ENCODE measurements around the gene EXOC7. TPM values are rescaled to one million over a fixed set of nuclear protein-coding genes. Genes with fewer than 3 reads are reported as not detected.

Gene EXOC7
- total and polyA plus RNA-seq, 2 of the 8 experiments (the other 6 are each of a cell fraction or from before 2014, with no cell fraction given) = 77.1 to 92.6 TPM

- Histone ChIP-seq H3K79me2 (ENCODE audit: control insufficient read depth in 1 of 2, insufficient read depth in 2 of 2, low read length in 2 of 2) (no peaks in the 10 kb centered on the region), H3K14ac (ENCODE audit: insufficient read length) (no peak overlapping the region), H4K91ac (replicated peaks; ENCODE audit: insufficient read length, low read length) (peak overlapping the region; percentile 30), H3K56ac (replicated peaks; ENCODE audit: insufficient read length, low read depth, low read length) (peak overlapping the region; percentile 30), H3K36me3 (ENCODE audit: control insufficient read depth in 2 of 4, insufficient read depth in 4 of 4, low read length in 3 of 4) (no peaks in the 10 kb centered on the region), H4K5ac (ENCODE audit: insufficient read length, low read depth, low read length) (no peak overlapping the region), H4K20me1 (replicated peaks in 1 of 2; ENCODE audit: control insufficient read depth in 1 of 2, insufficient read depth in 2 of 2, low read length in 2 of 2) (no peaks in the 10 kb centered on the region), H3K4me3 (ENCODE audit: extremely low read depth in 1 of 4, insufficient read depth in 2 of 4, low read depth in 3 of 4, low read length in 4 of 4) (no peak overlapping the region), H3K4ac (replicated peaks; ENCODE audit: insufficient read length, low read depth, low read length) (peak overlapping the region; percentile 69), H3K9me3 (ENCODE audit: insufficient read depth in 2 of 2, low read depth in 1 of 2, low read length in 1 of 2) (no peaks in the 10 kb centered on the region), H3K4me1 (replicated peaks in 1 of 4; ENCODE audit: control insufficient read depth in 3 of 4, insufficient read depth in 4 of 4, low read length in 3 of 4) (peaks cover 7 to 30% (median 19%) of the 10 kb centered on the region in 4 experiments), H2AFZ (ENCODE audit: low read length) (no peak overlapping the region), H2BK12ac (ENCODE audit: low read depth, low read length) (peak overlapping the region; percentile 17; the same call in 1 of the 2 replicates), H2AK5ac (ENCODE audit: low read depth, low read length) (no peak overlapping the region; the same call in 1 of the 2 replicates), H3K27me3 (replicated peaks in 1 of 4; ENCODE audit: control insufficient read depth in 3 of 4, extremely low read depth in 1 of 4, insufficient read depth in 3 of 4, low read length in 3 of 4) (peaks cover 0 to 13% (median 7%) of the 10 kb centered on the region in 4 experiments; a peak in 4 of 7 replicates), H3K23me2 (ENCODE audit: low read depth, low read length) (peaks cover 2% of the 10 kb centered on the region; the same call in 1 of the 2 replicates), H4K8ac (ENCODE audit: extremely low read depth, insufficient read depth, low read length) (no peak overlapping the region), H3K9ac (replicated peaks in 1 of 4; ENCODE audit: extremely low read depth in 1 of 4, low read depth in 3 of 4, low read length in 3 of 4) (peak overlapping the region in 1 of 4 experiments; percentile 13; a peak in 1 of 7 replicates), H2BK20ac (ENCODE audit: low read length) (no peak overlapping the region), H3K18ac (ENCODE audit: extremely low read depth, low read length) (no peak overlapping the region; the same call in 1 of the 2 replicates), H2BK15ac (ENCODE audit: low read length) (no peak overlapping the region), H2BK5ac (ENCODE audit: low read depth, low read length) (no peak overlapping the region), H3K4me2 (ENCODE audit: insufficient read depth in 1 of 2, low read depth in 2 of 2, low read length in 2 of 2) (0 out of 4 replicates have a peak overlapping the region, but pooled peaks of 1 of the 2 experiments have one; percentile 0), H3K79me1 (ENCODE audit: low read depth, low read length) (no peaks in the 10 kb centered on the region), H2BK120ac (replicated peaks; ENCODE audit: low read depth, low read length) (peak overlapping the region; percentile 78), H3K23ac (ENCODE audit: insufficient read length) (no peak overlapping the region), H3K27ac (ENCODE audit: low read depth, low read length) (no peak overlapping the region)
- TF ChIP-seq TAF1 (IDR thresholded peaks at IDR 0.05; ENCODE audit: low read depth, low read length) (no peak), ASH2L (IDR thresholded peaks at IDR 0.05; ENCODE audit: low read length) (no peak), TAF7 (optimal IDR thresholded peaks at IDR 0.05; ENCODE audit: borderline replicate concordance, low read depth, low read length) (no peak), CHD2 (IDR thresholded peaks at IDR 0.05; ENCODE audit: low read length) (no peak), CREB1 (IDR thresholded peaks at IDR 0.05) (no peak), HDAC2 (IDR thresholded peaks at IDR 0.05; ENCODE audit: borderline replicate concordance in 1 of 2, low read depth in 2 of 2, low read length in 2 of 2) (no peak)
- WGBS, 2 experiments (ENCODE audit: extremely low coverage in 1 of 2, insufficient coverage in 1 of 2, insufficient read length in 1 of 2, insufficient replicate concordance in 2 of 2, low coverage in 1 of 2, low lambda C conversion rate in 2 of 2, missing lambda C conversion rate in 1 of 2) = 88% methylated on average over 19 of the region's 19 CpGs; no CpG with 5 or more reads in 1 of the 2 experiments
- DNase-seq (ENCODE audit: low read depth in 1 of 2, low spot score in 2 of 2) (no peak), FAIRE-seq (no peak)
- CTCF ChIA-PET (ENCODE audit: partially characterized antibody) = interaction anchor here (0.6 to 41.5 kb wide), 16 partner anchors 9 to 163 kb away, joined by 3 to 778 read pairs (median 6); partner anchors contain the start of genes CDK3, EXOC7, FOXJ1 and GALR2
- POLR2A ChIA-PET (ENCODE audit: partially characterized antibody) = interaction anchor here (0.9 to 5.4 kb wide), 2 partner anchors 15 to 42 kb away, joined by 4 to 70 read pairs; no protein-coding TSS in a partner anchor
Measured at GRCh38 chr17:76119409-76120371, 16.1 kb upstream of the EXOC7 start.

Measured in H1 (cell line).